GM12873 (cell line): ENCODE results near the gene MUCL3.

Source experiments
- CTCF ChIP-seq: IDR thresholded peaks from 2 replicates; pipeline ENCODE4 v1.5.1; 2012; ENCODE audit warnings: low read depth, mild to moderate bottlenecking, moderate library complexity, low read length, control low read depth; ENCODE audit not compliant: insufficient read depth; ENCODE audit errors: missing control alignments

Gene MUCL3

GRCh38 chr6:30948811-30949210 lies 8.0 kb downstream of the MUCL3 start:
- TF ChIP-seq CTCF, result no peak

- no peak for TF ChIP-seq CTCF
Measured at GRCh38 chr6:30951907-30952469, 11.2 kb downstream of the MUCL3 start.

GRCh38 chr6:30954631-30955366 lies 14.0 kb downstream of the MUCL3 start:
- no peak for TF ChIP-seq CTCF

- TF ChIP-seq CTCF, result no peak
Measured at GRCh38 chr6:30955367-30956042, 14.7 kb downstream of the MUCL3 start.

GRCh38 chr6:30957716-30958115 lies 16.9 kb downstream of the MUCL3 start:
- TF ChIP-seq CTCF, result no peak

GRCh38 chr6:30960907-30961673 lies 20.3 kb downstream of the MUCL3 start:
- TF ChIP-seq CTCF, result no peak

GRCh38 chr6:30962716-30963115 lies 21.9 kb downstream of the MUCL3 start:
- TF ChIP-seq CTCF, result no peak
